Omental fat pad (tissue), 4 donors: ENCODE measurements around the gene ANKFN1. TPM values are rescaled to one million over a fixed set of nuclear protein-coding genes. Genes with fewer than 3 reads are reported as not detected.

ENCODE experiments used
- ATAC-seq: fragments of 150-250 bp; one replicate; pipeline ENCODE4 v1.9.1; 2016; ENCODE audit warnings: mild to moderate bottlenecking, moderate library complexity; ENCODE audit not compliant: low FRiP score
- DNase-seq: peaks from one replicate; pipeline ENCODE4 v3.0.0-alpha.2; 2019; ENCODE audit warnings: low spot score
- CTCF ChIP-seq, 3 donors: fragments of 450-650 bp; IDR thresholded peaks; one replicate each; pipeline ENCODE4 v1.5.1; 2016 to 2017; ENCODE audit warnings: antibody characterized with exemption in 3 of 3, mild to moderate bottlenecking in 3 of 3, moderate library complexity in 2 of 3
- total RNA-seq, 4 donors: library from RNA; depleted of rRNA; stranded (reverse); fragments of >200 nt; gene quantifications; one replicate each; pipeline ENCODE4 v1.1.0, GENCODE V29; 2016

Gene ANKFN1
- total RNA-seq, 4 donors from 2014 or later, result 1.7 to 3.0 (median 2.2) TPM

- DNase-seq, result no peak
- no peak for TF ChIP-seq CTCF (IDR thresholded peaks at IDR 0.05)
- no peak for ATAC-seq
Measured at GRCh38 chr17:56310782-56311181, 157.5 kb downstream of the ANKFN1 start.

GRCh38 chr17:56313201-56313600 is 159.9 kb downstream of the ANKFN1 start:
- no peak for ATAC-seq
- no peak for DNase-seq
- no peak for TF ChIP-seq CTCF (IDR thresholded peaks at IDR 0.05)

DNA sequence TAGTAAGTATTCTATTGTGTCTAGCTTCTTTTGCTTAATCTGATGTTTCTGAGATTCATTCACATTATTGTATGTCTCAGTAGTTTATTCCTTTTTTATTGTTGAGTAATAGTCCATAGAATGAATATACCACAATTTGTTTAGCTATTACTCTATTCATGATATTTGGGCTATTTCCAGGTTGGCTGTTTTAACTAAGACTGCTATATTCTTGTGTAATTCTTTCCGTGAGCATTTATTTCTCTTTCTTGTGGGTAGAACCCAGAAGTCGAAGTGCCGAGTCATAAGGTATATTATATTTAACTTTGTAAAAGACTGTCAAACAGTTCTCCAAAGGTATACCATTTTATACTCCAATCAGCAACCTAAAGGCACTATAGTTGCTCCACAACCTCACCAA is 160.8 kb downstream of the ANKFN1 start:
- DNase-seq (no peak), ATAC-seq (no peak)
- TF ChIP-seq CTCF (IDR thresholded peaks at IDR 0.05), result no peak

DNA sequence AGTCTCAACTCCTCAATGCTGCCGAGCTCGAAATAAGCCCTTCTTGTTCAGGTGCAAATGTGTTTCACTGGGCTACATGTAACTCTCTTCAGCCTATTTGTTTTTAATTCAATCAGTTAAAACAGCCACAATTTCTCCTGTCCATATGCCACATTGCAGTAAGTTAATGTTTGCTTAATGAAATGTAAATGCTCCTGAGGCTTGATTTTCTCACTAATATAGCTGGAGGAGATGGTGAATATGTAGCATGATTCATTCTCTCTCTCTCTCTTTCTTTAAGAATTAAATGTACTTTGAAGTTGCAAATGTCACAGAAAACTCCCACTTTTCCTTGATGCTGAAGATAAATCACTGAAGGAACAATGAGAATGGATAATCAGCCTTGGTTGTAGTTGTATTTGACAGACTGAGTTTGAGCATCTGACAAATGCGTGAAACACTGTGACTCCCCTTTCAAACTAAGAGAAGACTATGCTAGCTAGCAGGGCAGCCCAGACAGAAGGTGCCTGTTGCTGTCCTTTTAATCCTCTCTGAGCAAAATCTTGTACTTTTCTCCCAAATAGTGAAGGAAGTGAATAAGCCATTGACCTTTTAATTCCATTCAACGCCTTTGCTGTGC is 161.8 kb downstream of the ANKFN1 start:
- TF ChIP-seq CTCF (IDR thresholded peaks at IDR 0.05), result no peak
- DNase-seq (no peak), ATAC-seq (no peak)

DNA sequence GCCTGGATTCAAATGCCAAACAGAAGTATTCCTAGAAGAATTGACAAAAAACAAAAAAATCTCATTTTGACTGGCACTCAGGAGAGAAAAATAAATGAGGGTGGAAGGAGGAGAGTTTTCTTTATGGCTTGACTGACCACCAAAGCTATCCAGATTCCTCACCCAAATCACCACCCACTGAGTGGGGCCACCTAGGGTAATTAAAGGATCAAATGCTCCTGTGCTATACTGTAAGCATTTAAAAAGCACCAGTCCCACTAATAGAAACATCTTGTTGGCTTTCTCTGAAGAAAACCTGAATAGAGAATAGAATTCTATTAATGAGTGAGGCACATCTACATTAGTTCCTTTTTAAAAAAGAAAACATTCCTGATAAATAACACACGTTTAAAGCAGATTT is 163.3 kb downstream of the ANKFN1 start:
- ATAC-seq, result no peak
- no peak for DNase-seq
- TF ChIP-seq CTCF (IDR thresholded peaks at IDR 0.05), result no peak

DNA sequence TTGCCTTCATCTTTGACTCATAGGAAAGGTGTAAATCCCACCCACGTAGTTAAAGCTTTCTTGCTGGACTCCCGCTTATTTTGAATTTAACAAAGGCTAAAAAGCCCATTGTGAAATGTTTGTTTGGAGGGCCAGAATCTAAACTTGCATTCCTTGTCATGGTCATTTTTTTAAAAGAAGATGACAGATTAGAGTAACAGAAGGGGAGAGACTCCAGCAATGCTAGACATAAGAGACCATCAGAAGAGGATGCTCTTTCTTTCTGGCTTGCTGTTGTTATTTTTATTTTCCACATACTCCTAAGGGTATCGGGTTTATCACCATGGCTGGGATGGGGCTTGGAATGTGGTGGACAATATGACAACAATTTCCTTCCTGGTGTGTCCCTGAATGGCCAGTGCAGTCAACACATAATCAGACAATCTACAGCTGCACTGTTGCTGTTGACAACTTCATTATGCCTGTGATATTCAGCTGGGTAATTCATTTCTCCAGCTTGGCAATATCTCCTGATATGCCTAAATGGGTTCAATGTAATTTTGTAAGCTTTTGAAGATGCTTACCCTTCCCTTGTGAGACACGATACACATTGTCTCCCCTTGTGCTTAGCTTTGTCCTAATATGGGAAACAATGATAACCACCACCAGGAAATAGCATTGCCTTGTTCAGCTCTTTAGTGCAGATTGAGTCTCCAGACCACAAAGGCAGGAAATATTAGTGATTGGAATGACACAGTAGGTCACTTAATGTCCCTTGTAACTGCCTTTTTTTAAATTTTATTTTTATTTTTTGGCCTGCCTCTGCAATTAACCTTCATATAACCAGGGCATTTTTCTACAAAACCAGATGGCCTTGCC is 164.3 kb downstream of the ANKFN1 start:
- ATAC-seq (no peak), DNase-seq (no peak)
- no peak for TF ChIP-seq CTCF (IDR thresholded peaks at IDR 0.05)

GRCh38 chr17:56319531-56319930 is 166.3 kb downstream of the ANKFN1 start:
- DNase-seq (no peak), ATAC-seq (peak; percentile 51)
- TF ChIP-seq CTCF (IDR thresholded peaks at IDR 0.05), result no peak
